Esophagus squamous epithelium (tissue), 5 donors: ENCODE results near the gene PGGHG. TPM values are rescaled to one million over a fixed set of nuclear protein-coding genes. Genes with fewer than 3 reads are reported as not detected.
"Not testable (repeated sequence)": the region's sequence is repeated elsewhere in the genome, so short reads cannot be mapped to it uniquely, and the experiment has no call there.

Experiments used
- DNase-seq: peaks from one replicate; lab custom pipeline; 2025; lab: John Stamatoyannopoulos, UW
- H3K27ac ChIP-seq, 4 donors: fragments of 200-600 bp; sonication (generic); one replicate each; pipeline ENCODE4 v1.5.1; 2016 to 2019; ENCODE audit warnings: mild to moderate bottlenecking in 1 of 4
- H3K27me3 ChIP-seq, 4 donors: fragments of 200-600 bp; sonication (generic); 1 replicate in 3 of 4; 2 replicates in 1 of 4; pipeline versions ENCODE4 v1.5.1 to v1.6.0; 2017 to 2021; ENCODE audit warnings: antibody characterized with exemption in 1 of 4
- H3K36me3 ChIP-seq, 3 donors: fragments of 200-600 bp; sonication (generic); one replicate each; pipeline ENCODE4 v1.5.1; 2016 to 2019
- H3K4me1 ChIP-seq, 3 donors: fragments of 200-600 bp; sonication (generic); one replicate each; pipeline ENCODE4 v1.5.1; 2017 to 2019
- H3K4me3 ChIP-seq, 4 donors: fragments of 200-600 bp; sonication (generic); 1 replicate in 3 of 4; 2 replicates in 1 of 4; pipeline ENCODE4 v1.5.1; 2016 to 2019; ENCODE audit warnings: mild to moderate bottlenecking in 2 of 4, moderate library complexity in 1 of 4
- H3K9me3 ChIP-seq, 3 donors: fragments of 200-600 bp; sonication (generic); one replicate each; pipeline ENCODE4 v1.5.1; 2016 to 2019
- CTCF ChIP-seq, 6 experiments: fragments of 450-650 bp in 4 of 6; fragments of 200-600 bp in 2 of 6; sonication (generic) in 2 of 6; IDR thresholded peaks; one replicate each; pipeline ENCODE4 v1.5.1; 2016 to 2019; ENCODE audit warnings: antibody characterized with exemption in 6 of 6, mild to moderate bottlenecking in 4 of 6, moderate library complexity in 4 of 6
- POLR2A ChIP-seq, 4 donors: fragments of 450-650 bp; IDR thresholded peaks; one replicate each; pipeline ENCODE4 v1.6.1; 2017; ENCODE audit warnings: antibody characterized with exemption in 4 of 4, mild to moderate bottlenecking in 4 of 4, moderate library complexity in 3 of 4
- WGBS, 2 donors: methylation state at CpG; one replicate each; pipeline ENCODE4 v1.1.5; 2018; 5-methylcytosine and 5-hydroxymethylcytosine counted together
- intact Hi-C: fragments of 100-400 bp; cut with DNase I; formaldehyde crosslinking; loops from one replicate; pipeline ENCODE4 v1.15.0; 2022
- total RNA-seq, 4 donors: library from RNA; depleted of rRNA; stranded (reverse); fragments of >200 nt; gene quantifications; one replicate each; pipeline ENCODE4 v1.1.0, GENCODE V29; 2016
- donor health status: DM: yes; HTN: yes; CAD: no.

PGGHG gene
- total RNA-seq, 4 donors from 2014 or later = 5.3 to 15.3 (median 5.9) TPM

- no peaks in the 10 kb centered on the region for H3K9me3 ChIP-seq
- intact Hi-C loops = no loop called here
- TF ChIP-seq POLR2A (IDR thresholded peaks at IDR 0.05) = no peak
- TF ChIP-seq CTCF (IDR thresholded peaks at IDR 0.05) = no peak
- no peak for DNase-seq
- peaks cover 26 to 75% (median 30%) of the 10 kb centered on the region in 3 donors for H3K4me1 ChIP-seq
- peaks cover 0 to 24% (median 0%) of the 10 kb centered on the region in 4 donors for H3K27me3 ChIP-seq
- H3K27ac ChIP-seq = peak overlapping the region; percentile 85 to 92 (median 88)
- 20 to 40% methylated on average over 4 to 7 of the region's 9 CpGs for WGBS, 2 donors
- H3K36me3 ChIP-seq = no peaks in the 10 kb centered on the region
- H3K4me3 ChIP-seq = peak overlapping the region; percentile 40 to 77 (median 53)
Measured at GRCh38 chr11:315051-315481, 26.1 kb downstream of the PGGHG start.

DNA sequence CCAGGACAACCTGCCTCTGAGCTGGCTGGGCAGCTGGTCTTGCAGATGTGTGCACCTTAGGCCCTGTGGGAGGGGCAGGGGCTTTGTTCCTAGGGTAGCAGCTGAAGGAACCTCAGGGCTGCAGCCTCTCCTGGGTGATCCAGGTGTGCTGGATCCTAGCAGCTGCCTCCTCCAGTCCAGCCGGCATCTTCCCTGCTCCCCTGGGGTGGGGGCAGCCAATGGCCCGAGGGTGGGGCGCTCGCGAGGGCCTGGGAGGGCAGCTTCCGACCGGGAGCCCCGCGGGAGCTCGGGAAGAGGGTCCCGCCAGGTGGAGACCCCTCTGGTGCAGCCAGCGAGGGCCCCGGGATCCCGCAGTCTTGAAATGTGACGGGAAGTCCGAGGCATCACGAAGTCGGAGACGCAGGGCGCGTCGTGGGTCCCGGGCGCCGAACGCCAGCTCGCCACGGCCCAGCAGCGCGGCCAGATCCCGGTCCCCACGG, 26.6 kb downstream of the PGGHG start:
- TF ChIP-seq POLR2A (IDR thresholded peaks at IDR 0.05) = no peak
- TF ChIP-seq CTCF (IDR thresholded peaks at IDR 0.05) = no peak
- H3K36me3 ChIP-seq = no peaks in the 10 kb centered on the region
- H3K9me3 ChIP-seq = no peaks in the 10 kb centered on the region
- no peak for DNase-seq
- 66% methylated on average over 16 of the region's 32 CpGs; no CpG with 5 or more reads in 1 of the 2 donors for WGBS, 2 donors
- intact Hi-C loops = no loop called here
- peaks cover 26 to 78% (median 30%) of the 10 kb centered on the region in 3 donors for H3K4me1 ChIP-seq
- peaks cover 0 to 24% (median 0%) of the 10 kb centered on the region in 4 donors for H3K27me3 ChIP-seq
- peak overlapping the region; percentile 40 to 77 (median 53) for H3K4me3 ChIP-seq
- peak overlapping the region; percentile 85 to 92 (median 88) for H3K27ac ChIP-seq

DNA sequence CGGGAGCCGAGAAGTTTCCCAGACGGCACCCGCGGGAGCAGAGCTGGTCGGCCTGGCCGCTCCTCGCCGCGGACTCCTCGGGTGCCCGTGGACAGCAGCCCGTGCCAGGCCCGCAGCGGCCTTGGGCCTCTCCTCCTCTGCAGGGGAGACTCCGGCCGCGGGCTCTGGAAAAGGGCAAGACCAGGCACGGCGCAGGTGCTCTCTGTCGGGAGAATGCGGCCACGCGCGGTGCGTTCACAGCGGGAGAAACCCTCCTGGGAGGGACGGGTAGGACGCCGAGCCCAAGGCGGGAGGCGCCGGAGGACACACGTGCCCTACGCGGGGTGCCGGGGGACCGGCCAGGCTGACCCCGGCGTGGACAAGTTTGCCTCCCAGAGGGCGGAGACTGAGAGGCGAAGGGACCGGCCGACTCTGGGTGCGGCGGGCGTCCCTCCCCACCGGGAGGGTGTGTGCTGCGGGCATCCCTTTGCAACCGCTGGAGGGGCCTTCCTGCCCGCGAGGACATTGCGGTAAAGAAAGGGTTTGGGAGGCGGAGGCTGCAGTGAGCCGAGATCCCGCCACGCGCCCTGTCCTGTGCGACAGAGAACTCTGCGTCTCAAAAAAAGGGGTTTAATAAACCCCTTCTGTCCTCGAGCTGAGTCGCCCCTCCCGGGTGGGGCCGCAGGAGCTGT, 27.2 kb downstream of the PGGHG start:
- Histone ChIP-seq H3K27me3 (peaks cover 0 to 24% (median 0%) of the 10 kb centered on the region in 4 donors), H3K27ac (peak overlapping the region; percentile 85 to 92 (median 88)), H3K4me1 (peaks cover 26 to 84% (median 30%) of the 10 kb centered on the region in 3 donors), H3K36me3 (no peaks in the 10 kb centered on the region), H3K4me3 (peak overlapping the region; percentile 40 to 77 (median 53)), H3K9me3 (no peaks in the 10 kb centered on the region)
- no peak for DNase-seq
- intact Hi-C loops = no loop called here
- TF ChIP-seq POLR2A (IDR thresholded peaks at IDR 0.05) (no peak), CTCF (IDR thresholded peaks at IDR 0.05) (no peak)
- 8 to 36% methylated on average over 6 to 26 of the region's 64 CpGs for WGBS, 2 donors

GRCh38 chr11:316891-317301, 28.0 kb downstream of the PGGHG start:
- Histone ChIP-seq H3K9me3 (no peaks in the 10 kb centered on the region), H3K4me3 (peak overlapping the region in 3 of 4 donors; percentile 51 to 77 (median 55)), H3K27ac (peak overlapping the region; percentile 85 to 92 (median 88)), H3K36me3 (no peaks in the 10 kb centered on the region), H3K27me3 (peaks cover 0 to 24% (median 0%) of the 10 kb centered on the region in 4 donors), H3K4me1 (peaks cover 24 to 79% (median 28%) of the 10 kb centered on the region in 3 donors)
- TF ChIP-seq CTCF (IDR thresholded peaks at IDR 0.05) = no peak
- no peak for TF ChIP-seq POLR2A (IDR thresholded peaks at IDR 0.05)
- intact Hi-C loops = no loop called here
- no peak for DNase-seq
- 23 to 40% methylated on average over 7 of the region's 7 CpGs for WGBS, 2 donors

DNA sequence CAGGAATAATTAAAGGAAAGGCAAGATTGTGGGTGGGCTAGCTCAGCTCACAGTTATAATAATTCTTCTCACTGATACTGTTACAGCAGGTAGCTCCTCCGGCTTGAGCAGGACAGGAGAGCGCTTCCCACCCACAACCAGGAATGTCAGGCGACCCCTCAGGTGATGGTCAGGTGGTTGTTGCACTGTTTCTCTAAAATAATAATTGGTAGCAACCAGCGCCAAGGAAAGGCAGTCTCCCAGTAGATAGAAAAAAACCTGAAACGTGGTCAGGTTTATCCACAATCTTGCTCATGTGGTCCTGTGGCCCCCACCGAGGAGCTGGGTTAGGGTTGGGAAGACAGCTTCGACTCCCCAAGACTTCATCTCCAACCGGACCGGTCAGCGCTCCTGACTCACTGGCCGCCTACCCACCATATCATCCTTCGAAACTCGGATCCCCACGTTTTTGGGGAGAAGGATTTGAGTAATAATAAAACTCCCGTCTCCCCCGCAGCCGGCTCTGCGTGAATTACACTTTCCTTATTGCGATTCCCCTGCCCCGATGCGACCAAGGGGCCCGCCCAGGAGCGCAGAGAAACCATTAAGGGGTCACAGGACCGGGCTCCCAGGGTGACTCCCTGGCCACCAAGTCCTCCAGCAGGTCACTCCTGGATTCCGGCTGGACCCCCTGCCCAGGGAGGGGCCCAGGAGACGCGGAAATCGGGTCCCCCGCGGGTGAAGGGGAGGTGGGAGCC, 28.9 kb downstream of the PGGHG start:
- H3K9me3 ChIP-seq, H3K36me3 ChIP-seq, DNase-seq, intact Hi-C loops: not testable (repeated sequence)
- 43 to 57% methylated on average over 5 to 8 of the region's 30 CpGs for WGBS, 2 donors
- peaks cover 0 to 24% (median 0%) of the 10 kb centered on the region in 4 donors for H3K27me3 ChIP-seq
- peak overlapping the region; percentile 46 to 92 (median 88) for H3K27ac ChIP-seq
- H3K4me3 ChIP-seq = peak overlapping the region in 3 of 4 donors; percentile 30 to 77 (median 55)
- peaks cover 18 to 75% (median 19%) of the 10 kb centered on the region in 3 donors for H3K4me1 ChIP-seq

- DNase-seq, H3K36me3 ChIP-seq, H3K9me3 ChIP-seq, intact Hi-C loops: not testable (repeated sequence)
- peaks cover 0 to 24% (median 0%) of the 10 kb centered on the region in 4 donors for H3K27me3 ChIP-seq
- peak overlapping the region; percentile 53 to 92 (median 69) for H3K4me3 ChIP-seq
- WGBS, 2 donors = no CpG with 5 or more reads among the region's 79 CpGs
- H3K27ac ChIP-seq = peak overlapping the region; percentile 90 to 99 (median 96)
- H3K4me1 ChIP-seq = peaks cover 11 to 69% (median 13%) of the 10 kb centered on the region in 3 donors
Measured at GRCh38 chr11:318405-319120, 29.6 kb downstream of the PGGHG start.
